GM21360 (cell line): ENCODE results near the gene TMPRSS11E.
"Not testable (repeated sequence)": the region's sequence is repeated elsewhere in the genome, so short reads cannot be mapped to it uniquely, and the experiment has no call there.

Experiments used
- ATAC-seq: cut with Tn5 transposase; IDR thresholded peaks from one replicate; pipeline ENCODE4 v1.9.1; 2021; ENCODE audit warnings: mild to moderate bottlenecking, moderate library complexity; ENCODE audit not compliant: unreplicated experiment

TMPRSS11E gene, protein sequence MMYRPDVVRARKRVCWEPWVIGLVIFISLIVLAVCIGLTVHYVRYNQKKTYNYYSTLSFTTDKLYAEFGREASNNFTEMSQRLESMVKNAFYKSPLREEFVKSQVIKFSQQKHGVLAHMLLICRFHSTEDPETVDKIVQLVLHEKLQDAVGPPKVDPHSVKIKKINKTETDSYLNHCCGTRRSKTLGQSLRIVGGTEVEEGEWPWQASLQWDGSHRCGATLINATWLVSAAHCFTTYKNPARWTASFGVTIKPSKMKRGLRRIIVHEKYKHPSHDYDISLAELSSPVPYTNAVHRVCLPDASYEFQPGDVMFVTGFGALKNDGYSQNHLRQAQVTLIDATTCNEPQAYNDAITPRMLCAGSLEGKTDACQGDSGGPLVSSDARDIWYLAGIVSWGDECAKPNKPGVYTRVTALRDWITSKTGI

DNA sequence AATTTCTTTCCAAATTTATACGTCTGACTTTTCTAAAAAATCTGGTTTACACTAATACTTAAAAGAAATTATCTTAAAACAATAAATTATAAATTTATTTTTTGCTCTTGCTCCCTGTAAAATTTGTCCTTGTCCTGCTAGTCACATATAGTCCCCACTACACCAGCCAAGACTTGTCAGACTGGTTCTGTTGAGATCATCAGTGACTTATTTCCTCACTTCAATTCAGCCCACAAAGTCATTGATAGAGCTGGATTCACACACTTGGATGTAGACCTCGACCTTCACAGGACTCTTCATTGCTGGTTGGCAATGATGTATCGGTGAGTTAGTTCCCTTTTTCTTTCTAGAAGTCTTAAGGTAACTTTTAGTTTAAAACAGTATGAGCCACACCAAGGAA lies at the start of gene TMPRSS11E:
TSS of gene TMPRSS11E (plus strand) at position 263 of the 400 bp plus-strand sequence. CDS start at position 313, 50 bp downstream.
- no peak for ATAC-seq

DNA sequence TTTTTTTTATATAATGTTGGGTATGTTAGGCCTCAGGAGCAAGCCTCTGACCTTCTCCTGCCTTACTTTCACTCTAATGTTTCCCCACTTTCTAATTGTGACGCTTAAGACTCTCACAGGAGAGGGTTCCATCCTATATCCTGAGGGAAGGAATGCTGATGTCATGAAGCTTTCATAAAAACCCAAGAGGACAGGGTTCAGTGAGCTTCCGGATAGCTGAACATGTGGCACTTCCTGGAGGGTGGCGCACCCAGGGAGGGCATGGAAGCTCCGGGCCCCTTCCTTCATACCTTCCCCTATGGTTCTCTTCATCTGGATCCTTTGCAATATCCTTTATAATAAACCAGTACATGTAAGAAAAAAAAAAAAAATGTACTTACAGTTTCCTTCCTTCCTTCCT lies 48.0 kb upstream of the TMPRSS11E start:
- ATAC-seq, result no peak

DNA sequence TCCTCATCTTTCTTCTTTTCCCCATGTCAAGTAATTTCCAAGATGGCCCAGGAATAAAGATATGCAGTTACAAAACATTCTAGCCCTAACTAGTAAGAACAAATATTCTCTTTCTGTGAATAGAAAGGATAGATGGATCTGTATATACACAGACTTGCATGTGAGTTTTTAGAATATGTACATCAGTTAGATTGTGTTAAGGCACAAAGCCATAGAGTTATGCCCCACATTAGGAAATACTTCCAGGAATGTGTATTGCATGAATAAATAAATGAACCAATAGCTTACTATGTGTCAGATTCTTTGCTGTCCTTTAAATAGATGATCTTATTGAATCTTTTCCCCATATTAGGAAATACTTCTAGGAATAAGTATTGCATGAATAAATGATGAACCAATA lies 46.0 kb upstream of the TMPRSS11E start:
- no peak for ATAC-seq

DNA sequence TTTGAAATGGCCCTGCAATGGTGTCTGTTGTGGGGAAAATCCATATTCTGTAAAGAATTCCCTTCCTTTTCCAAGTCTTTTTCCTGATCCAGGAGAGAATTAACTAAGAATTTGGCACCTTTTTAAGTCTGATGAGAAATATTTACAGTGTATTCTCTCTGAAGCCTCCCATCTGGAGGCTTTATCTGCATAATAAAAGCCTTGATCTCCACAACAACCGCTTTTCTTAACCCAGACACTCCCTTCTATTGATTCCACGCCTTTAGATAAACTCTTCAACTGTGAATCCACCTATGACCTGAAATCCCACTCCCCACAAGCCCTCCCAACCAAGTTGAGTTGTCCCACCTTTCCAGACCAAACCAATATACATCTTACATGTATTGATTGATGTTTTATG lies 43.1 kb upstream of the TMPRSS11E start:
- ATAC-seq, result no peak

DNA sequence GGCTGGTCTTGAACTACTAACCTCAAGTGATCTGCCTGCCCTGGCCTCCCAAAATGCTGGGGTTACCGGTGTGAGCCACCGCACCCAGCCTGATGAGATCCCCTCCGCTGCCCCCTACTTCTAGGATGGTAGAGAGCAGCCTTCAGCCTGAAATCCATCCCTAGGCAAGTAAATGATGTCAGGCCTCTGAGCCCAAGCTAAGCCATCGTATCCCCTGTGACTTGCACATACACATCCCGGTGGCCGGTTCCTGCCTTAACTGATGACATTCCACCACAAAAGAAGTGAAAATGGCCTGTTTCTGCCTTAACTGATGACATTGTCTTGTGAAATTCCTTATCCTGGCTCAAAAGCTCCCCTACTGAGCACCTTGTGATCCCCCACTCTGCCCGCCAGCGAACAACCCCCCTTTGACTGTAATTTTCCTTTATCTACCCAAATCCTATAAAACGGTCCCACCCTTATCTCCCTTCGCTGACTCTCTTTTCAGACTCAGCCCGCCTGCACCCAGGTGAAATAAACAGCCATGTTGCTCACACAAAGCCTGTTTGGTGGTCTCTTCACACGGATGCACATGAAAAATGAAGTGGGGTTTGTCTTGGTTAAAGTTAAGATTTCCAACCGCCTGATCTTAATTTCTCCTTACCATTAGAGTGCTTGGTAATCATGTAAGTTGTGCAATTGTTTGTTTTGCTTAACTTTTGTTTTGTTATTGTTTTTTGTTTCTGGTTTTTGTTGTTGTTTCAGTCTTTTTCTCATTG lies 41.4 kb upstream of the TMPRSS11E start:
- not testable (repeated sequence) for ATAC-seq

DNA sequence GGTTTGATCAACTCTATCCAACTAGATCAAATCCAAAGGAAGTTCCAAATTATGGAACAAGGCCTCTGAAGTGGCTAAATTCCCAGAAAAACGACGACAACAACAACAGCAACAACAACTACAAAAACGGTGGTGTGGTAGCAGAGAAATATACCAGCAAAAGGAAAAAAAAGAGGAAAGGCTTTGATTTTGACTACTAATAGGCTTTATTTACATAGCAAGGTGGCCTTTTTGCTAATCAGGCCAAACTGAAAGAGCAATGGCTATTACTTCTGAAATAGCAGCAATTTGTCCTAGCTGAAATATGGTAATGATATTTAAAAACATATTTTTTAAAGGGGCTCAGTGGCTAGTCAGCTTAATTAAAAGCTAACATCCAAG lies 40.8 kb upstream of the TMPRSS11E start:
- no peak for ATAC-seq

DNA sequence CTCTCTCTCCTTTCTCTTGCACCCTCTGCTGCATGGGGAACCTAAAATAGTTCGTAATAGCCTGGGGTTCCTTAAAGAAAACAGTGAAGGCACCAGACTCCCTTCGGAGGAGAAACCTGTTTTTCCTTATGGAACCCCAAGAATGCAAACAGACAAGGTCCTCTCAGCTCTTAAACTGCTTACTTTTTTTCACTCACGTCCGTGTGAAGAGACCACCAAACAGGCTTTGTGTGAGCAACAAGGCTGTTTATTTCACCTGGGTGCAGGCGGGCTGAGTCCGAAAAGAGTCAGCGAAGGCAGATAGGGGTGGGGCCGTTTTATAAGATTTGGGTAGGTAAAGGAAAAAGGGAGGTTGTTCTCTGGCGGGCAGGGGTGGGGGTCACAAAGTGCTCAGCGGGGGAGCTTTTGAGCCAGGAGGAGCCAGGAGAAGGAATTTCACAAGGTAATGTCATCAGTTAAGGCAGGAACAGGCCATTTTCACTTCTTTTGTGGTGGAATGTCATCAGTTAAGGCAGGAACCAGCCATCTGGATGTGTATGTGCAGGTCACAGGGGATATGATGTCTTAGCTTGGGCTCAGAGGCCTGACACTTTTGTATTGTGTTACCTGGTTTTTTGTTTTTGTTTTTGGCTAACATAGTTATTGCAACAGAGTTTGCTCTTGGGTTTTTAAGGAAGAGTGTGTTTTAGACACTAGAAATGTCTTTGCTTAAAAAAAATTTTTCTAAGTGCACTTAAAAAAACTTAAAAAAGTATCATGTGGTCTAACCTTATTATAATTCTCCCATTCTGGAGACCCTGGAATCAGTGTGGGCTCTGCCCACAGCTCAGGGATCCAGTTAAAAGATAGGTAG lies 40.0 kb upstream of the TMPRSS11E start:
- ATAC-seq, result not testable (repeated sequence)

DNA sequence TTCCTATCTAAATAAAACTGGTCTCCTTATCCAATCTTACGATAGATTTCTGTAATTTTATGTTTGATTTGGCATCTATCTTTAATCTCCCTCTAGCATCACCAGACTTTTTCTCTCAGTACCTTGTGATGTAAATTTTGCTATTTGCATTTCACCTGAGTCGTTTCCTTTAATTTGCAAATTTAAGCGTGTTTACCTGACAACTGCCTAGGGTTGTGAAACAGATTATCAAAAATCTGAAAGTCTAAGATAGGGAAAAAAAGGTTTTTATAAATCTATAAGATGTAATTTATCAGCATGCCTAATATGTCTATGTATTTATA lies 39.4 kb upstream of the TMPRSS11E start:
- ATAC-seq, result no peak

DNA sequence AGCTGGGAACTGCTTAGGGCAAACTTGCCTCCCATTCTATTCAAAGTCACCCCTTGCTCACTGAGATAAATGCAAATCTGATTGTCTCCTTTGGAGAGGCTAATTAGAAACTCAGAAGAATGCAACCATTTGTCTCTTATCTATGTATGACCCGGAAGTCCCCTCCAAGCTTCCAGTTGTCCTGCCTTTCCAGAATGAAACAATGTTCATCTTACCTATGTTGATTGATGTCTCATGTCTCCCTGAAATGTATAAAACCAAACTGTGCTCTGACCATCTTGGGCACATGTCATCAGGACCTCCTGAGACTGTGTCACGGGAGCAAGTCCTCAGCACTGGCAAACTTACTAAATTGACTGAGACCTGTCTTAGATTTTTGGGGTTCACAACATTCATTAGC lies 37.1 kb upstream of the TMPRSS11E start:
- ATAC-seq, result no peak

DNA sequence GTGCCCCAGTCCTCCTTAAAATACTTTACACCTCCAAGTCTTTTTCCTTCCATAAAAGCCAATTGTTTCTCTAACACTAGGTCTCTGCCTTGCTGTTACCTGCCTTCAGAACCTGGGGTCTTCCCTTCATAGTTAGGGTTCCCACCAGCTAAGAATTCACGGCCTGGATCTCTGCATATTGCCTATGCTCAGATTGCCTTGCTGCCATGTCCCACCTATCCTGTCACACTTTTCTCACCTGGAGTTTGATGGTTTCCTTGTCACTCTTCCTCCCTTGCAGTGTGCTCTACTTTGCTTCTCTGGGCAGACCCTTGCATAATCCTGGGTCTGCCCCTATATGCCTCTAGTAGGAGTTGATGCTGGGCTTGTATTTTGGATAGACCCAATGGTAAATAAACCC lies 36.6 kb upstream of the TMPRSS11E start:
- no peak for ATAC-seq

DNA sequence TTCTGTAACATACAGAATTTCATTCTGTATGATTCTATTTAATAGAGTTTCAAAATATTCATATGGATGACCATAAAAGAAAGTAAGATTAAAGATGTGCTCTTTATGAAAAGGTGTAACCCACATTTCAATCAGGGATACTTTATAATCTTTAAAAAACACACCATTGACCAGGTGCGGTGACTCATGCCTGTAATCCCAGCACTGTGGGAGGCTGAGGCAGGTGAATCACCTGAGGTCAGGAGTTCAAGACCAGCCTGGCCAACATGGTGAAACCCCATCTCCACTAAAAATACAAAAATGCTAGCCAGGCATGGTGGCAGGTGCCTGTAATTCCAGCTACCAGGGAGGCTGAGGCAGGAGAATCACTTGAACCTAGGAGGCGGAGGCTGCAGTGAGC lies 35.2 kb upstream of the TMPRSS11E start:
- ATAC-seq, result not testable (repeated sequence)

DNA sequence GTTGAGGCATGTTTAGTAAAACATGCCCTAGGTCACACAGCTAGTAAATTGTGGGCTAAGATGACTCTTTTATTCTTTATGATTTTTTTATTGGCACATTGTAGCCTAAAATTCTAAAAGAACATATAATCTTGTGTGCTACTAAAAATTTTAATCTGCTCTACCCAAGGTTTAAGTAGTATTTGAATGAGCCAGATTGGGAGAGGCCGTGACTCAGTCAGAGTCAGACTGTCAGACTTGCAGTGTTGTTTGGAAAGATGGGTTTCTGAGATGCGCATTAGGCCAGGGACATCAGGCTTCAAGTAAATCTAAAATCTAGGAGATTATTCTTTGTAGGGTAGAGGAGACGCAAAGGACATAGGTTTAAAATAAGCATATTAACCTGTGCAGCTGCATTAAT lies 30.7 kb upstream of the TMPRSS11E start:
- ATAC-seq, result no peak

DNA sequence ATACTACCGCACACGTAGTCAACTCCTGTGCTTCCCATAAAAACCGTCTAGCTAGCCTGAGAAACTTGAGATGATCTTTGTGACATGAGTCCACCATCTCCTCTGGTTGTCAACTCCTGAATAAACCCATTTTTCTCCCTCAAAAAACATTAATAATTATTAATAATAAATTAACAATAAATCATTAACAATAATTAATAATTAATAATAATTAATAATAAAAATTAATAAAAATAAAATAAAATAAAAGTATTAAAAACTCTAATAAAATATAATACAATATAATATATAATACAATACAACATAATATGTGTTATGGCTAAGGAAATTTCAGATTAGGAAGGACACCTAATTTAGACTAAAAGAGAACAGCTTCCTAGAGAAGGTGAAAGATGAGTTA lies 20.7 kb upstream of the TMPRSS11E start:
- no peak for ATAC-seq

DNA sequence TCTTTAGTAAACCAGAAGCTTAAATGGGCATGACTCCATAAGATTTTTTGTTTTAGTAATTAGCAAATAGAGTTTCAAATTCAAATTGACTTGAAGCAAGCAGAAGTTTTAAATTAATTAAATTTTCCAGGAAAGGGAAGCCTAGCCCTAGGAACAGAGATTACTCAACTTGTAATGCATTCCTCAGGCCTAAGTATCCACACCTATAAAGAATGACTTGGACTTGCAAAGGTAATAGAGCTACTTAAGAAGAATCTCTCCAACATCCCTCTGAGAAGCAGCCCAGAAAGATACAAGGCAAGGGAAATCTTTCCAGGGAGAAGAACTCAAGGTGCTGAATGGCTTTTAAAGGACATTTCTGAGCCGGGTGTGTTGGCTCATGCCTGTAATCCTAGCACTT lies 16.9 kb upstream of the TMPRSS11E start:
- ATAC-seq, result no peak

DNA sequence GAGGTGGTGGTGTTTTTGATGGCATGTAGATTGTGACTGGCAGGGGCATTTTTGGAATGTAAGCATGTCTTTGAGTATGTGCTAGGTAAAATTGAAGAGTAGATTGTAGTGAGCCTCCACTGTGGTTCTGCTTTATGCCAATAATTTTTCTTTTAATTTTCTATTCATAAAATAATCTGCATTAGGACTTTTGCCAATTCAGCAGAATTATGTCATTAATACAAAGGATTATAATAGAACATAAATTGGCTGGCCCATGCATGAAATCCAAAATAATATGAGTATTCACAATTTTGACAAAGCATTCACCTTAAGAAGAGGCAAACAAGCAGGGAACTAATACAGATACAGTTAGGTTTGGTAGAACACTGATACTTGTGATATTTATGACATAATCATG lies 14.9 kb upstream of the TMPRSS11E start:
- no peak for ATAC-seq

DNA sequence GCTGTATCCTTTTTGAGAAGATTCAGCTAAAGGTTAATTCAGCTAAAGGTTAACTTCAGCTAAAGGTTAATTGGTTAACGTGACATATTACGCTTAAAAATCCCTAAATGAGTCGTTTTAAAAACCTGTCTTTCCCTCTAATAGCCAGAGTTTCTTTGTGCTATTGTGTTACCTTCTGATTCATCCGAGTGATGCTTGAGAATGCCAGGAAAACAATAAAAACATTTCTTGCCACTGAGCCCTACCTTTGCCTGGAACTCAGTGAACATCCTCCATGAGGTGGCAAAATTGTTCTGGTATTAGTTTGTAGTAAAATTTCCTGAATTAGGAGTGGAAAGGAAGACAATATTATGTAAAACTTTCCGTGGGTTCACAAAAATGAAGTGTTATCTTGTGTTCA lies 13.7 kb upstream of the TMPRSS11E start:
- no peak for ATAC-seq

DNA sequence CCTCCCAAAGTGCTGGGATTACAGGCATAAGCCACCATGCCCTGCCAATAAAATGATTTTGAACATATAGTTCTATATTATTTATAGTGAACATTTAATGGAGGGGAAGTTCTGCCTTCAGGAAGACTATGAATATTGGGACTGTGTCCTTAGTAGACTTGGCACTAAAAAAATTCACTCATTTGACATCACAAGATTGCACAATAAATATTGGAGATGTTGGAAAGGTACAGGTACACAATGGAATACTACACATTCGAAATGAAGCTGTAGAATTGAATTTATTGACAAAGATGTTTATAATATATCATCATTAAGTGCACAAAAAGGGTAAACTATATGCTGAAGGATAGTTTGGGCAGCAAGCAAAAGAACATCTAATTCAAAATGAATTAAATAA lies 13.0 kb upstream of the TMPRSS11E start:
- ATAC-seq, result no peak

DNA sequence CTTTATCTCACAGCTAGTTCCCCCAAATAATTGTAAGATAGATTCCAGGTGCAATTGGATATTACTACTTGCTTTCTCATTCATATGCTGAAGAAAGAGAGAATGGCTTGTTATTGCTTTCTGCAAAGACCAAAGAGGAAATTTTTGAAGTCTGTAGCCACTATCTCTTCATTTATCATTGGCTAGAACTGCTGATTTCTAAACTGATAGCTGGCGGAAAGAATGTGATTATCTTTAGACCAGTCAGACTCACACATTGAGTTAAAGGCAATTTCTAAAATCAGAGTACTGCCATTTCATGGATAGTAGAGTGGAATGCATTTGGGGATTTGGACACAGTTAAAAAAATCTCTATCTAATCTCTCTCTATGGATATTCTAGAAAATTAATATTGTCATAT lies 12.4 kb upstream of the TMPRSS11E start:
- ATAC-seq, result no peak

DNA sequence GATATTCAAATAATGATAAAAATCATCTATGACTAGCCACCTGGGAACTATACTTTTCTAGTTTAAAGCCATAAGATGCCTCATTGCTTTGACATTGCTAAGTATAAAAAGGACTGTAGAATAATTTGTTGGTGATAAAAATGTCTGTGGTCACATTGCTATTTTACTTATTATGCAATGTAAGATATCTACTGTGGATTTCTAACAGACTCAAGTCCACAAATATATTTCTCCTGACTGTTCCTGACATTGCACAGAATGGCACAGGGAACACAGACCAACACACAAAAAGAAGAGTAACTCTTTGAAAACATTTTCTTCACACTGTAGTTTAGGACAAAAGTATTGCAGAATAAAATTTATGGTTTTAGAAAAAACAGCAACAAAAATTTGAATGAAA lies 2.2 kb upstream of the TMPRSS11E start:
- ATAC-seq, result no peak

DNA sequence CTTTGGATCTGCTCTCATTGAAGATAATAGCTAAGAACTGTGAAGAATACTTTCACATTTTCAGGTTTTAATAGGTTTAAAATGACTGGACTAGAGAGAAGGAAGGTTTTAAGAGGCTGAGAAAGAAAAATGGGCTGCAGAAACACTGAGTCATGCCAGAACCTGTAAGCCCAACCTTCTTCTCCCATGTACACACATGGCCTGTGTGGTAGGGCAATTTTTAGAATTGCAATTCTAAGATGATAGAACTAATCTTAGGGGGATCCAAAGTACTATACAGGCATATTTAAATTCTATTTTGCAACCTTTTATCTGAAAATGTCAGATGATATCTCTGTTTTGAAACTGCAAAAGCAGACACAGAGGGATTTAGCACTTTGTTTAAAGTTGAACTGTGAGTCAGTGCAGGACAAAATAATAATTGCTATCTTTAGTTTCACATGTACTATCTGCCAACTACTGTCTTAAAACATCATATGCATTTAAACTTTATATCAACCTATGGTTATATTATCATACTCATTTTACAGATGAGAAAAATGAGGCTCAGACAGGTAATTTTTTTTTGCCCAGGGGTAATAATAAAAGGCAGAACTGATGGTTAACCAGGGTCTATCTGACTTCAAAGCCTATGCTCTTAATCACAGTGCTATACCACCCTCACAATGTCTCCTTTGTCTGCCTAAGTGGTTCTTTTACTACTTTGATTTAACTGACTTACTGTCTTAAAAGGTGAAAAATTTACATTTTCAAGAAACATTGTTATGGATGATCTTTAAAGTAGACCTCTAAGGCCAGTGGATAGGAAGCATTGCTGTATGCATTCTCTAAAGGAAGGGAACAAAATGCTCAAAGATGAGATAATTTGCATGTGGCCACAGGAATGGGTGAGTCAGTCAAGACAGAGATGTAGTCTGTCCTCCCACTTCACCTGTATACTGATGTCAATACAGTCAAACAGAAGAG lies 4.3 kb downstream of the TMPRSS11E start:
- peak; percentile 81 for ATAC-seq
